Keratinocyte (primary cell): Measurements from ENCODE around the gene DPM2. TPM values are rescaled to one million over a fixed set of nuclear protein-coding genes. Genes with fewer than 3 reads are reported as not detected.

ENCODE experiments used
- DNase-seq: peaks from one replicate; pipeline ENCODE4 v3.0.0-alpha.2; 2011; ENCODE audit warnings: low read depth, missing footprints, low spot score
- FAIRE-seq: peaks from 2 replicates; lab custom pipeline; 2011; peaks lifted over from hg19 to GRCh38; lab: Jason Lieb, UNC
- H2AFZ ChIP-seq: 2 replicates; pipeline ENCODE4 v1.6.0; 2012; ENCODE audit warnings: low read length, control low read depth, inconsistent platforms; ENCODE audit not compliant: control insufficient read depth
- H3K27ac ChIP-seq: 2 replicates; pipeline ENCODE4 v1.5.1; 2011; ENCODE audit warnings: low read length; ENCODE audit not compliant: control insufficient read depth, insufficient read depth
- H3K27me3 ChIP-seq: 3 replicates; pipeline ENCODE4 v1.6.0; 2011; ENCODE audit warnings: low read length; ENCODE audit not compliant: control insufficient read depth, insufficient read depth; ENCODE audit errors: extremely low read depth
- H3K36me3 ChIP-seq, 2 experiments: 2 replicates in 1 of 2; 3 replicates in 1 of 2; pipeline ENCODE4 v1.5.1; 2011; ENCODE audit warnings: low read length in 2 of 2, mild to moderate bottlenecking in 1 of 2; ENCODE audit not compliant: control insufficient read depth in 2 of 2, insufficient read depth in 2 of 2; ENCODE audit errors: extremely low read depth in 1 of 2
- H3K4me1 ChIP-seq: 3 replicates; pipeline ENCODE4 v1.5.1; 2011; ENCODE audit warnings: low read length; ENCODE audit not compliant: control insufficient read depth, insufficient read depth; ENCODE audit errors: extremely low read depth
- H3K4me2 ChIP-seq: 3 replicates; pipeline ENCODE4 v1.6.0; 2011; ENCODE audit warnings: low read depth, low read length; ENCODE audit not compliant: control insufficient read depth, insufficient read depth; ENCODE audit errors: extremely low read depth
- H3K4me3 ChIP-seq, 3 experiments: fragments of 200-600 bp in 1 of 3; sonication (generic) in 1 of 3; 2 replicates in 2 of 3; 3 replicates in 1 of 3; pipeline ENCODE4 v1.5.1; 2011 to 2016; ENCODE audit warnings: low read length in 3 of 3, mild to moderate bottlenecking in 3 of 3, control low read depth in 2 of 3, inconsistent platforms in 1 of 3, low read depth in 1 of 3, mixed read lengths in 1 of 3, mixed run types in 1 of 3, moderate library complexity in 1 of 3; ENCODE audit not compliant: control insufficient read depth in 2 of 3, insufficient read depth in 2 of 3; ENCODE audit errors: extremely low read depth in 1 of 3
- H3K79me2 ChIP-seq: 2 replicates; pipeline ENCODE4 v1.6.0; 2012; ENCODE audit warnings: low read length; ENCODE audit not compliant: control insufficient read depth, insufficient read depth
- H3K9ac ChIP-seq: 3 replicates; pipeline ENCODE4 v1.6.0; 2011; ENCODE audit warnings: low read length; ENCODE audit not compliant: control insufficient read depth, insufficient read depth; ENCODE audit errors: extremely low read depth
- H3K9me1 ChIP-seq: 3 replicates; pipeline ENCODE4 v1.6.0; 2011; ENCODE audit warnings: low read length; ENCODE audit not compliant: control insufficient read depth, insufficient read depth; ENCODE audit errors: extremely low read depth
- H3K9me3 ChIP-seq: 2 replicates; pipeline ENCODE4 v1.5.1; 2012; ENCODE audit warnings: low read depth, low read length; ENCODE audit not compliant: control insufficient read depth
- H4K20me1 ChIP-seq: 3 replicates; pipeline ENCODE4 v1.6.0; 2011; ENCODE audit warnings: low read length; ENCODE audit not compliant: control insufficient read depth, insufficient read depth; ENCODE audit errors: extremely low read depth
- EZH2 ChIP-seq: IDR thresholded peaks from one replicate; pipeline ENCODE4 v1.6.1; 2012; ENCODE audit warnings: inconsistent platforms, mild to moderate bottlenecking, low read length, moderate library complexity
- dilution Hi-C: fragments of 300-500 bp; cut with MboI; formaldehyde crosslinking; loops from one replicate; pipeline ENCODE4 v1.7.0; 2020; ENCODE audit warnings: low sequenced_read_pairs; ENCODE audit not compliant: extremely low pct_ligation_motif_present
- polyA plus RNA-seq, 5 experiments: library from polyadenylated mRNA; depleted of rRNA in 3 of 5; stranded (reverse) in 3 of 5; stranded (forward) in 1 of 5; unstranded in 1 of 5; fragments of >200 nt; gene quantifications; 1 replicate in 1 of 5; 2 replicates in 3 of 5; 3 replicates in 1 of 5; pipeline versions ENCODE4 v1.2.1 to v1.2.3, GENCODE V29; 2011 to 2012; ENCODE audit warnings: missing spikeins in 2 of 5, low read depth in 1 of 5, low replicate concordance in 1 of 5
- TF ChIP-seq, protein P1 (sequence below), 3 experiments: IDR thresholded peaks in 1 of 3; conservative IDR thresholded peaks in 1 of 3; optimal IDR thresholded peaks in 1 of 3; 2 replicates in 2 of 3; 3 replicates in 1 of 3; pipeline versions ENCODE3 to v1.5.1; 2011; ENCODE audit warnings: low read length in 3 of 3, mild to moderate bottlenecking in 3 of 3, moderate library complexity in 2 of 3, control low read depth in 1 of 3, inconsistent platforms in 1 of 3; ENCODE audit not compliant: insufficient read depth in 2 of 3; ENCODE audit errors: extremely low read depth in 1 of 3

The DPM2 gene
- polyA plus RNA-seq, 1 donor (not counting 4 experiments of a cell fraction or from before 2014, with no cell fraction given): 31.1 TPM

DNA sequence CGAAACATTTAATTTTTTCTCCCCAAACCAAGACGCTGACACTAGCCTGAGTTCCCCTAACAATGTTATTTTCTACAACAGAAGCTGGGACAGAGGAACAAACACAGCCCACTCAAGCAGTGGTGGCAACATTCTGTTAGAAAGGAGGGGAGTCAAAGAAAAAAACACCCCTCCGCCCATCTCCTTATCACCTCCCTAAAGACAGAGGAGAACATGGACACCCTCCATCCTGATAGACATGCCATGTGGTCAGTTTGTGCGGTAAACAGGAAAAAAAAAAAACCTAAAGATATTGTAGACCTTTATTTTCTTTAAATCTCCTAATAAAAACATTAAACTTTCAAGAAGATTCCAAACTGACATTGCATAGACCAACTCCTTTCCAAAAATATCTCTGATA, 2.9 kb upstream of the DPM2 start:
- no peak overlapping the region for H3K9ac ChIP-seq
- H3K4me3 ChIP-seq: no peak overlapping the region
- DNase-seq (no peak), FAIRE-seq (no peak)
- H3K79me2 ChIP-seq: peaks cover 20% of the 10 kb centered on the region
- H2AFZ ChIP-seq: no peak overlapping the region
- no peak overlapping the region for H3K4me2 ChIP-seq
- no peaks in the 10 kb centered on the region for H3K9me1 ChIP-seq
- peaks cover 9% of the 10 kb centered on the region for H4K20me1 ChIP-seq
- H3K27me3 ChIP-seq: no peaks in the 10 kb centered on the region
- TF ChIP-seq, protein P1, sequence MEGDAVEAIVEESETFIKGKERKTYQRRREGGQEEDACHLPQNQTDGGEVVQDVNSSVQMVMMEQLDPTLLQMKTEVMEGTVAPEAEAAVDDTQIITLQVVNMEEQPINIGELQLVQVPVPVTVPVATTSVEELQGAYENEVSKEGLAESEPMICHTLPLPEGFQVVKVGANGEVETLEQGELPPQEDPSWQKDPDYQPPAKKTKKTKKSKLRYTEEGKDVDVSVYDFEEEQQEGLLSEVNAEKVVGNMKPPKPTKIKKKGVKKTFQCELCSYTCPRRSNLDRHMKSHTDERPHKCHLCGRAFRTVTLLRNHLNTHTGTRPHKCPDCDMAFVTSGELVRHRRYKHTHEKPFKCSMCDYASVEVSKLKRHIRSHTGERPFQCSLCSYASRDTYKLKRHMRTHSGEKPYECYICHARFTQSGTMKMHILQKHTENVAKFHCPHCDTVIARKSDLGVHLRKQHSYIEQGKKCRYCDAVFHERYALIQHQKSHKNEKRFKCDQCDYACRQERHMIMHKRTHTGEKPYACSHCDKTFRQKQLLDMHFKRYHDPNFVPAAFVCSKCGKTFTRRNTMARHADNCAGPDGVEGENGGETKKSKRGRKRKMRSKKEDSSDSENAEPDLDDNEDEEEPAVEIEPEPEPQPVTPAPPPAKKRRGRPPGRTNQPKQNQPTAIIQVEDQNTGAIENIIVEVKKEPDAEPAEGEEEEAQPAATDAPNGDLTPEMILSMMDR (optimal IDR thresholded peaks at IDR 0.05 in 1 of 3, IDR thresholded peaks at IDR 0.05 in 1 of 3, conservative IDR thresholded peaks at IDR 0.05 in 1 of 3; ENCODE audit: extremely low read depth in 1 of 3, insufficient read depth in 2 of 3, low read length in 3 of 3): no peak
- no peak for TF ChIP-seq EZH2
- dilution Hi-C loops: loop anchor here (25.0 kb wide), 1 partner anchor 122 kb away; the partner anchor contains the start of genes NAIF1 and SLC25A25
- no peak overlapping the region for H3K27ac ChIP-seq
- no peaks in the 10 kb centered on the region for H3K9me3 ChIP-seq
- peaks cover 21% of the 10 kb centered on the region for H3K4me1 ChIP-seq
- H3K36me3 ChIP-seq: peaks cover 8 to 10% of the 10 kb centered on the region in 2 experiments

- Histone ChIP-seq H4K20me1 (peaks cover 8% of the 10 kb centered on the region), H3K9me3 (no peaks in the 10 kb centered on the region), H3K9me1 (no peaks in the 10 kb centered on the region), H3K27ac (no peak overlapping the region), H3K9ac (peak overlapping the region; percentile 44), H3K36me3 (peaks cover 9 to 13% of the 10 kb centered on the region in 2 experiments), H3K27me3 (no peaks in the 10 kb centered on the region), H2AFZ (peak overlapping the region; percentile 70), H3K4me3 (peak overlapping the region in 1 of 3 experiments; percentile 78), H3K79me2 (peaks cover 33% of the 10 kb centered on the region), H3K4me2 (peak overlapping the region; percentile 73), H3K4me1 (peaks cover 22% of the 10 kb centered on the region)
- no peak for FAIRE-seq
- TF ChIP-seq, protein P1 (optimal IDR thresholded peaks at IDR 0.05 in 1 of 3, IDR thresholded peaks at IDR 0.05 in 1 of 3, conservative IDR thresholded peaks at IDR 0.05 in 1 of 3; ENCODE audit: extremely low read depth in 1 of 3, insufficient read depth in 2 of 3, low read length in 3 of 3): no peak
- no peak for TF ChIP-seq EZH2
- no peak for DNase-seq
- dilution Hi-C loops: loop anchor here (25.0 kb wide), 1 partner anchor 124 kb away; the partner anchor contains the start of genes NAIF1 and SLC25A25
Measured at GRCh38 chr9:127938298-127938690, 640 bp upstream of the DPM2 start.
